GM23338 (cell line): ENCODE measurements around the gene POLR1A. TPM values are rescaled to one million over a fixed set of nuclear protein-coding genes. Genes with fewer than 3 reads are reported as not detected.

ENCODE experiments used
- ATAC-seq: fragments of 200-7000 bp; cut with Tn5 transposase; 3 replicates; pipeline ENCODE4 v1.9.1; 2020
- DNase-seq: peaks from one replicate; pipeline ENCODE4 v3.0.0-alpha.2; 2015; ENCODE audit warnings: low spot score
- H2AFZ ChIP-seq: fragments of 200-600 bp; sonication (generic); 2 replicates; pipeline ENCODE4 v1.8.0; 2016; ENCODE audit warnings: antibody characterized with exemption, mild to moderate bottlenecking, moderate library complexity
- H3F3A ChIP-seq: fragments of 200-600 bp; sonication (generic); replicated peaks from 2 replicates; pipeline ENCODE4 v1.8.0; 2017; ENCODE audit warnings: antibody characterized with exemption, mixed run types, low read depth
- H3K27ac ChIP-seq: fragments of 200-600 bp; sonication (generic); 2 replicates; pipeline ENCODE4 v1.6.1; 2016; ENCODE audit warnings: low read depth
- H3K27me3 ChIP-seq: fragments of 200-600 bp; sonication (generic); 2 replicates; pipeline ENCODE4 v1.8.0; 2016; ENCODE audit warnings: mild to moderate bottlenecking, mixed run types, moderate library complexity; ENCODE audit not compliant: insufficient read depth
- H3K36me3 ChIP-seq: fragments of 200-600 bp; sonication (generic); 2 replicates; pipeline ENCODE4 v1.8.0; 2016; ENCODE audit warnings: mild to moderate bottlenecking; ENCODE audit not compliant: insufficient read depth
- H3K4me1 ChIP-seq: fragments of 200-600 bp; sonication (generic); 2 replicates; pipeline ENCODE4 v1.8.0; 2016; ENCODE audit warnings: mild to moderate bottlenecking, moderate library complexity; ENCODE audit not compliant: insufficient read depth
- H3K4me2 ChIP-seq: fragments of 200-600 bp; sonication (generic); 2 replicates; pipeline ENCODE4 v1.7.1; 2017; ENCODE audit warnings: mixed run types
- H3K4me3 ChIP-seq: fragments of 200-600 bp; sonication (generic); 2 replicates; pipeline ENCODE4 v1.6.1; 2016; ENCODE audit warnings: mixed run types
- H3K79me2 ChIP-seq: fragments of 200-600 bp; sonication (generic); replicated peaks from 2 replicates; pipeline ENCODE4 v1.8.0; 2017; ENCODE audit warnings: mild to moderate bottlenecking; ENCODE audit not compliant: insufficient read depth
- H3K9me2 ChIP-seq: fragments of 200-600 bp; sonication (generic); 2 replicates; pipeline ENCODE4 v1.8.0; 2017; ENCODE audit not compliant: insufficient read depth
- H4K20me1 ChIP-seq: fragments of 200-600 bp; sonication (generic); replicated peaks from 2 replicates; pipeline ENCODE4 v1.8.0; 2017; ENCODE audit warnings: mild to moderate bottlenecking; ENCODE audit not compliant: insufficient read depth
- H3K27ac Mint-ChIP-seq: 2 replicates; pipeline ENCODE4 v1.8.0; 2020; ENCODE audit warnings: inconsistent platforms, mild to moderate bottlenecking, moderate library complexity, mixed read lengths
- H3K27me3 Mint-ChIP-seq: 3 replicates; pipeline ENCODE4 v1.8.0; 2022; ENCODE audit warnings: low read depth, mild to moderate bottlenecking, moderate library complexity, mixed read lengths, inconsistent platforms; ENCODE audit not compliant: insufficient read depth, poor library complexity
- H3K36me3 Mint-ChIP-seq: 3 replicates; pipeline ENCODE4 v1.8.0; 2021; ENCODE audit warnings: low read depth, mild to moderate bottlenecking, inconsistent platforms, moderate library complexity, mixed read lengths
- H3K4me1 Mint-ChIP-seq: 3 replicates; pipeline ENCODE4 v1.8.0; 2020; ENCODE audit warnings: mild to moderate bottlenecking, inconsistent platforms, mixed read lengths
- H3K4me3 Mint-ChIP-seq: 3 replicates; pipeline ENCODE4 v1.8.0; 2021; ENCODE audit warnings: moderate library complexity, mild to moderate bottlenecking, inconsistent platforms, mixed read lengths
- H3K9me3 Mint-ChIP-seq: 3 replicates; pipeline ENCODE4 v1.8.0; 2020; ENCODE audit warnings: moderate library complexity, mild to moderate bottlenecking, inconsistent platforms, mixed read lengths
- CREB1 ChIP-seq: fragments of 250-450 bp; sonication (Bioruptor Pico); IDR thresholded peaks from 2 replicates; pipeline ENCODE4 v1.5.0; 2020; ENCODE audit warnings: low read depth, mild to moderate bottlenecking, moderate library complexity
- CTCF ChIP-seq, 2 experiments: fragments of 200-600 bp in 1 of 2; sonication (generic) in 1 of 2; conservative IDR thresholded peaks; 2 replicates each; pipeline versions ENCODE4 v1.5.1 to v1.6.1; 2016 to 2017; ENCODE audit warnings: antibody characterized with exemption in 2 of 2, low read depth in 2 of 2, mild to moderate bottlenecking in 2 of 2, moderate library complexity in 1 of 2
- ETS1 ChIP-seq: IDR thresholded peaks from 2 replicates; pipeline ENCODE4 v1.6.1; 2016; ENCODE audit warnings: antibody characterized with exemption
- EZH2 ChIP-seq: fragments of 200-600 bp; sonication (generic); IDR thresholded peaks from one replicate; pipeline ENCODE4 v1.8.0; 2017; ENCODE audit warnings: antibody characterized with exemption, mild to moderate bottlenecking, low read depth; ENCODE audit not compliant: unreplicated experiment
- EZH2phosphoT487 ChIP-seq: fragments of 200-600 bp; sonication (generic); IDR thresholded peaks from one replicate; pipeline ENCODE4 v1.8.1; 2018; ENCODE audit warnings: antibody characterized with exemption; ENCODE audit not compliant: unreplicated experiment
- JUNB ChIP-seq: IDR thresholded peaks from one replicate; pipeline ENCODE4 v1.6.1; 2016; ENCODE audit warnings: antibody characterized with exemption; ENCODE audit not compliant: unreplicated experiment
- NANOG ChIP-seq: IDR thresholded peaks from 2 replicates; pipeline ENCODE4 v1.6.1; 2016; ENCODE audit warnings: antibody characterized with exemption, borderline replicate concordance
- POLR2AphosphoS5 ChIP-seq: IDR thresholded peaks from 2 replicates; pipeline ENCODE4 v1.6.1; 2016; ENCODE audit warnings: antibody characterized with exemption, low read depth
- REST ChIP-seq: IDR thresholded peaks from one replicate; pipeline ENCODE4 v1.6.1; 2018; ENCODE audit warnings: antibody characterized with exemption; ENCODE audit not compliant: unreplicated experiment
- STAT1 ChIP-seq: IDR thresholded peaks from one replicate; pipeline ENCODE4 v1.6.1; 2016; ENCODE audit warnings: antibody characterized with exemption; ENCODE audit not compliant: unreplicated experiment
- ZNF114 ChIP-seq: fragments of 250-450 bp; sonication (Bioruptor Pico); IDR thresholded peaks from 2 replicates; pipeline ENCODE4 v1.5.0; 2020; ENCODE audit warnings: mild to moderate bottlenecking, moderate library complexity
- ZNF331 ChIP-seq: fragments of 250-450 bp; sonication (Bioruptor Pico); IDR thresholded peaks from 2 replicates; pipeline ENCODE4 v1.5.0; 2020; ENCODE audit warnings: low read depth, mild to moderate bottlenecking, moderate library complexity
- ZNF462 ChIP-seq: fragments of 250-450 bp; sonication (Bioruptor Pico); IDR thresholded peaks from 2 replicates; pipeline ENCODE4 v1.5.0; 2020; ENCODE audit warnings: mild to moderate bottlenecking, moderate library complexity
- polyA plus RNA-seq: library from polyadenylated mRNA; unstranded; fragments of >200 nt; fragmentation: Nextera tagmentation; extraction: Ambion mirVana; gene quantifications from 2 replicates; pipeline ENCODE4 v1.2.1, GENCODE V29; 2016
- total RNA-seq: library from RNA; depleted of rRNA; stranded (reverse); fragments of >200 nt; shearing (Covaris generic); gene quantifications from 2 replicates; pipeline ENCODE4 v1.2.3, GENCODE V29; 2014

POLR1A gene
- total and polyA plus RNA-seq, 2 experiments from 2014 or later = 13.8 to 43.2 TPM

- Histone ChIP-seq H3K36me3 (peaks cover 95% of the 10 kb centered on the region), H4K20me1 (peaks cover 14% of the 10 kb centered on the region), H3K27ac (no peak overlapping the region), H3K9me2 (no peaks in the 10 kb centered on the region), H2AFZ (no peak overlapping the region), H3K4me1 (no peaks in the 10 kb centered on the region), H3K79me2 (peaks cover 11% of the 10 kb centered on the region), H3K4me2 (no peak overlapping the region), H3F3A (no peaks in the 10 kb centered on the region), H3K4me3 (no peak overlapping the region), H3K27me3 (no peaks in the 10 kb centered on the region)
- H3K27me3 Mint-ChIP-seq = no peaks in the 10 kb centered on the region
- no peak overlapping the region for H3K4me3 Mint-ChIP-seq
- no peaks in the 10 kb centered on the region for H3K4me1 Mint-ChIP-seq
- DNase-seq (no peak), ATAC-seq (no peak)
- no peak overlapping the region for H3K27ac Mint-ChIP-seq
- no peaks in the 10 kb centered on the region for H3K9me3 Mint-ChIP-seq
- H3K36me3 Mint-ChIP-seq = peaks cover 93% of the 10 kb centered on the region
- TF ChIP-seq REST (no peak), POLR2AphosphoS5 (no peak), ZNF114 (CRISPR knock-in tag) (no peak), CREB1 (CRISPR knock-in tag) (no peak), JUNB (no peak), ZNF462 (CRISPR knock-in tag) (no peak), ETS1 (no peak), NANOG (no peak), CTCF (conservative IDR thresholded peaks at IDR 0.05; ENCODE audit: low read depth in 2 of 2) (no peak), ZNF331 (CRISPR knock-in tag) (no peak), EZH2 (no peak), STAT1 (no peak), EZH2phosphoT487 (no peak)
Observed at GRCh38 chr2:86123328-86123925, 17.7 kb upstream of the POLR1A start.
